HG03521 (cell line): ENCODE measurements around the gene PBRM1.

ENCODE experiments used
- ATAC-seq: cut with Tn5 transposase; IDR thresholded peaks from one replicate; pipeline ENCODE4 v1.9.1; 2021; ENCODE audit warnings: mild to moderate bottlenecking, moderate library complexity; ENCODE audit not compliant: unreplicated experiment

The PBRM1 gene

GRCh38 chr3:52574056-52574965 is 111.4 kb downstream of the PBRM1 start:
- no peak for ATAC-seq

GRCh38 chr3:52572221-52572620 is 113.5 kb downstream of the PBRM1 start:
- ATAC-seq, result no peak

DNA sequence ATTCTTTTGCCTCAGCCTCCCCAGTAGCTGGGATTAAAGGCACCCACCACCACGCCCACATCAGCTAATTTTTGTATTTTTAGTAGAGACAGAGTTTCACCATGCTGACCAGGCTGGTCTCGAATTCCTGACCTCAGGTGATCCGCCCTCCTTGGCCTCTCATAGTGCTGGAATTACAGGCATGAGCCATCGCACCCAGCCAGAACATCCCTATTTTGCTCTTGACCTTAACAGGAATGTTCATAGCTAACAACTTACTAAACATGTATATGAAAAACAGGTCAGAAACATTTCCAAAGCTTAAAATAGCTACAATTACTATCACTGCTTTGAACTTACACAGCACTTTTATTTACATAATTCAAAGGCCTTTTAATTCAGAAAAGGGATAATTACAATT is 115.6 kb downstream of the PBRM1 start:
- no peak for ATAC-seq

DNA sequence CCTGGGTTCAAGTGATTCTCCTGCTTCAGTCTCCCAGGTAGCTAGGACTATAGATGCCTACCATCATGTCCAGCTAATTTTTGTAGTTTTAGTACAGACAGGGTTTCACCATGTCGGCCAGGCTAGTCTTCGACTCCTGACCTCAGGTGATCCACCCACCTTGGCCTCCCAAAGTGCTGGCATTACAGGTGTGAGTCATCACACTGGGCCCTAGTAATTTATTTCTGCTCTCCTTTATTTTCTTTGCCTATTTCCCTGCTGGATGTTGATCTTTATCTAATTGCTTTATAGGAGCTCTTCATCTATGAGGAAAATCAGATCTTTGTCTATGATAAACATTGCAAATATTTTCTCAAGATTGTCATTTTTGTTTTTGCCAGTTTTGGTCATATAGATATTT is 117.6 kb downstream of the PBRM1 start:
- ATAC-seq, result no peak

DNA sequence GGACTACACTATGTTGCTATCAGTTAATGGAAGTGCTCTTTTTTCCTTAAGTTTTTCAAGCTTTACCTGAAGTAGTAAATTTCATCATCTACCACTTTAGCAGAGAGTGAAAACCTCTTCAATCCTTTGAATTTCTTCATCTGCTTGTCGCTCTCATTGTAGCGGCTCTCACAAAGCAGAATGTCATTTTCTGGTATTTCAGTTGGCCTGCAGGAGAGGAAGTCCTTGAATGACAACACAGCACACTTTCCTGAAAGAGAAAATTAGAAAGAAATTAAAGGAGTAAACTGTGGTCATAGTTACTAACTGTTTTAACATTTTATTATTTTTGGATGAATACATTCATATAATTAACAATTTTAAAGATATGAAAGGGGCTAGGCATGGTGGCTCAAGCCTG is 121.7 kb downstream of the PBRM1 start:
- no peak for ATAC-seq

- no peak for ATAC-seq
These were observed 124.5 kb downstream of the PBRM1 start for GRCh38 chr3:52561028-52561747.

GRCh38 chr3:52558436-52558835 is 127.3 kb downstream of the PBRM1 start:
- no peak for ATAC-seq

- no peak for ATAC-seq
These were observed 128.4 kb downstream of the PBRM1 start for GRCh38 chr3:52557011-52557960.

DNA sequence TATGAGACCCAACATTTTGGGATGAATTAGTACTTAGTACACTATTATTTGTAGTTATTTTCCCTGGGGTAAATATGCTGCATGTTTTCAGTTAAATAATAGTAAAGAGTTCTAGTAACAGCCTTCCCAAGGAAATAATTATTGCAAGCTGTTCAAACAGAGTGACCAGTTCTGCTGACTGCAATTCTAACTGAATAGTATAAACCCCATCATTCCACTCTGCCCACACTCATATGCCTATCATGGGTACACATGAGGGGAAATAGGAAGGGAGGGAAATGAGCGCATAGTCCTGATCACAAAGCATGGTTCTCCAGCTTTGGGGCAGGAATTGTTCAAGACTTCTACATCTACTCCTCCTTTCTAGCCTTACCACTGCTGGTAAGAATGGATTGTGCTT is 130.7 kb downstream of the PBRM1 start:
- no peak for ATAC-seq

DNA sequence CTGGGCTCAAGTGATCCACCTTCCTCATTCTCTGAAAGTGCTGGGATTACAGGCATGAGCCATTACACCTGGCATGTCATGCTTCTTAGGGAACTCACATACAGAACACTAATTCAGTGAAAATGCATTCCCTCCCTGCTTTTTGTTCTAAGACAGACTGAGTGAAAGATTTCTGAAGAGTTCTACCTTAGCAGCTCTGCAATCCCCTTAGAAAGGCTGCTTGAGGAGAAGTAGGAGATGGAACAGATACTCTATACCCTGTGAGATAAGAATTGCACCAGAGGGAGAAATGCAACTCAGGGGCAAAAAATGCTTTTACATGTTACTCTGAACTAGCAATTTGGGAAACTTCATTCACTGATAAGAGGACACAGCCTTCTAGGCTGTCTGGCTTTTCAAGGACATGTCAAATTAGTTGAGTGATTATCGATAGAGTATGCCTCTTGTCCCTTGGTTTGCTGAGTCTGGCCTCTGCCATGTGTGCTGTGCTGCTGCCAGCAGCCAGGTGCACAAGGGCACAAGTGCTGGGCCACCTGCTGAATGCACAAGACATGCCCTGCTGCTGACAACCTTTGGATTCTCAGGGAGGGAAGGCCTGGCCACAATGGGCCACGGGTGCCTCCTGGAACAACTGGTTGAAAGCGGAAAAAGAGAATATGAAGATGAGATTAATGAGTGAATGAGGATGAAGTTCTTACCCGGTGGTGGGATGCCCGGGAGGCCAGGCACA is 131.5 kb downstream of the PBRM1 start:
- no peak for ATAC-seq

DNA sequence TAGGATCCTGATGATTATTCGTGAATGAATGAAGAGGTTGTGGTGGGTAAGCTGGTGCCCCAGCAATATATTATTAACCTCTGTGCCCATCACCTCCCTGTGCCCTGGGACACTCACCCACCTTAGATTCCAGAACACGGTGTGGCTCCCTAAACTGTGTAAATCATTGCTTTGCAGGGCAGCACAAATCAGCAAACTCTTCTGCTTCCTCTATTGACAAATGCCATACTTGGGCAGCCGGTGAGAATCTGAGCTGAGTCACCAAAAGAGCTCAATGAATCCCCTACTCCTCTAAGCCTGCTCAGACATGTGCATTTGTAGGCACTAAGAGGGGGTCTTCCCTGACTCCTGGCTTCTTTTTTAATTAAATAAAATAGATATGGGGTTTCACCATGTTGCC is 133.6 kb downstream of the PBRM1 start:
- no peak for ATAC-seq

- ATAC-seq, result no peak
These were observed 134.6 kb downstream of the PBRM1 start for GRCh38 chr3:52551118-52551517.

DNA sequence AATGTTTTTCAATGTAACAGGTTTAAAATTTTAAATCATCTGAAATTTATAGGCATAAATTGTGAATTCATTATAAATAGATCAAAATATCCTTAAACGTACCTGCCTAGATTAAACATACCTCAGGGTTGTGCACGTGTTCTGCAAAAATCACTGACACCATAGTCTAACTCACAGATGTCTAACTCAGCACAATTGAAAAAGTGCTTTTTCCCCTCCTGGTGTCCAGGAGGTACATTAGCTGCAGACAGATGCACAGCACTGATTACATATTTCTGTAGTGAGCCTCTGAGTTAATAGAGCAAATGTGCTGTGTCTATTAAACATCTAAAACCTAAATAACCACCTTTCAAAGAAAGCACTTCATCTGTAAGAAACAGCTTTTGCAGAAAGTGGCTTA is 138.6 kb downstream of the PBRM1 start:
- ATAC-seq, result no peak

- ATAC-seq, result no peak
These were observed 139.4 kb downstream of the PBRM1 start for GRCh38 chr3:52546111-52546901.

DNA sequence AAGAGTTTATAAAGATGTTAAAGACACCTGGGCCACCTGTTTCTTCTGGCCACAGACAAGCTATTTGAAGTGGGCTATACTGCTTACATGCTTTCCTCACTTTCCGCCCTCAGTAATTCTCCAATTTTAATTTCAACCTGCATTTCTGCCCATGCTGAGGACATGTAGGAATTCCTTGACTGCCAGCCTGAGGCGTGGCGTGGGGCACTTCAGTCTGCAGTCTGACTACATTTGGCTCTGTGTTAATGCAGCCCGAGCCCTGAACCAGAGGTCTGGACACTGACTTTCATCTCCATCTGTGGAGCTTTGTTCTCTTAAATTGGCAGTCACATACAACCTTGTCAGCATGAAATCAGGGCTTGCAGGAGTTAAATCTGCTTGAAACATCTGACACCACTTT is 140.8 kb downstream of the PBRM1 start:
- no peak for ATAC-seq

DNA sequence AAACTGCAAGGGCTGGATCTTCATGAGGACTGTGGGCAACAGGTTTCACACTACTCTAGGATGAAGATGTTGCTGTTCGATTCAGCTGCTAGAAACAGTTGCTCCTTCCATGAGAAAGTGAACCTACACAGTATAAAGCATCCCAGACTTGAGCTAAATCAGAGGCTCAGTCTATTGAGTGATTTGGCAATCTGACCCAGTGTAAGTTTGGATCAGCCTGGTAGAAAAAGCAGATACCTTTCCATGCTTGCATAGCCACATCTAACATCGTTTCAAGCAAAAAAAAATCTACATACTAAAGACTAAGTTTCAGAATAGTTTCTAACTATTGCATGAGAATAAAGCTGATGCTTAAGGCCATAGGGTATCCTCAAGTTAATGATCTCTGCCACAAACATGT is 144.7 kb downstream of the PBRM1 start:
- ATAC-seq, result no peak

DNA sequence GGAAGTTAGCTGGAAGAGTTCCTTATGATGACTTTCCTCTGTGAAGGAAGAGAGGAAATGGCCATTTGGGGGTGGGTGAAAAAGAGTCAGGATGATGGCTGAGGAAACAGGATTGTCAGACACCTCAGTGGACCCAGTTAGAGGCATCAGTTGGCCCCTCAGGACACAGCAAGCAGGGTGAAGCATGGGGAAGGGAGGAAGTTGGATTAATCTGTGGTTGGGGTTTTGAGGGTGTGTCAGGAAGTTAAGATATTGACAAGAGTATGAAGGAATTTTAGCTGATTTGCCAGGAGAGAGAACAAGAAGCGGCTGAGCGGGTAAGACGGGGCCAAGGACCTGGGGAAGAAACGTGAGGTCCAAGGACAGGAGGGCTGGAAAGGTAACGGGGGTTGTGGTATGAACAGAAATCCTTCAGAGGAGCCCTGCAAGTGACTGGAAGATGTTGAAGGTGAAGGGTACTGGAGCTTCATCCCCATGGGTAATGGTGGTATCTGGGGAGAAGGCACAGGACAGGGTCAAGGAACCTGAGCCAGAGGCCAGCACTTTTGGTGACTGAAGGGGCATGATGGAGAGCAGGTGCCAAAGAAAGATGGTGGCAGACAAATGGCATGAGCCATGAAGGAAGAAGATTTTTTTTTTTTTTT is 146.6 kb downstream of the PBRM1 start:
- no peak for ATAC-seq

- no peak for ATAC-seq
These were observed 147.8 kb downstream of the PBRM1 start for GRCh38 chr3:52537726-52538421.
